Measurements from ENCODE around the gene INHBA.

The INHBA gene

GRCh38 chr7:41702635-41703371 lies at the start of gene INHBA:
Gene INHBA, minus strand, starts transcription at chr7:41703090. Its CDS starts 2,716 bp downstream, at chr7:41700374.
- DNase-seq: no peak

- DNase-seq: no peak
Measured at GRCh38 chr7:41752615-41753014, 49.7 kb upstream of the INHBA start.

GRCh38 chr7:41750661-41751540 lies 48.0 kb upstream of the INHBA start:
- no peak for DNase-seq

- DNase-seq: no peak
Measured at GRCh38 chr7:41747961-41748360, 45.1 kb upstream of the INHBA start.

GRCh38 chr7:41745451-41745850 lies 42.6 kb upstream of the INHBA start:
- DNase-seq: no peak

GRCh38 chr7:41744161-41744560 lies 41.3 kb upstream of the INHBA start:
- DNase-seq: no peak

GRCh38 chr7:41742401-41743020 lies 39.6 kb upstream of the INHBA start:
- DNase-seq: no peak

- no peak for DNase-seq
Measured at GRCh38 chr7:41738806-41739205, 35.9 kb upstream of the INHBA start.

GRCh38 chr7:41738336-41738735 lies 35.4 kb upstream of the INHBA start:
- DNase-seq: no peak

GRCh38 chr7:41735206-41735605 lies 32.3 kb upstream of the INHBA start:
- DNase-seq: no peak

GRCh38 chr7:41732843-41733306 lies 30.0 kb upstream of the INHBA start:
- DNase-seq: no peak

GRCh38 chr7:41732436-41732785 lies 29.5 kb upstream of the INHBA start:
- DNase-seq: no peak

- DNase-seq: no peak
Measured at GRCh38 chr7:41731493-41732435, 28.9 kb upstream of the INHBA start.

- no peak for DNase-seq
Measured at GRCh38 chr7:41730668-41731067, 27.8 kb upstream of the INHBA start.

- no peak for DNase-seq
Measured at GRCh38 chr7:41730161-41730560, 27.3 kb upstream of the INHBA start.

GRCh38 chr7:41729059-41729458 lies 26.2 kb upstream of the INHBA start:
- no peak for DNase-seq

- DNase-seq: no peak
Measured at GRCh38 chr7:41725013-41725412, 22.1 kb upstream of the INHBA start.

GRCh38 chr7:41720886-41721285 lies 18.0 kb upstream of the INHBA start:
- DNase-seq: no peak

GRCh38 chr7:41720046-41720445 lies 17.2 kb upstream of the INHBA start:
- no peak for DNase-seq

GRCh38 chr7:41716691-41717090 lies 13.8 kb upstream of the INHBA start:
- DNase-seq: no peak

- DNase-seq: no peak
Measured at GRCh38 chr7:41715000-41715399, 12.1 kb upstream of the INHBA start.

- no peak for DNase-seq
Measured at GRCh38 chr7:41711283-41712064, 8.6 kb upstream of the INHBA start.

All from DMS79 treated with DMSO at 0.1 percent for 48 hours (cell line).